Measurements from ENCODE around the gene ADGRL3.
"Not testable (repeated sequence)": the region's sequence is repeated elsewhere in the genome, so short reads cannot be mapped to it uniquely, and the experiment has no call there.

ADGRL3 gene

DNA sequence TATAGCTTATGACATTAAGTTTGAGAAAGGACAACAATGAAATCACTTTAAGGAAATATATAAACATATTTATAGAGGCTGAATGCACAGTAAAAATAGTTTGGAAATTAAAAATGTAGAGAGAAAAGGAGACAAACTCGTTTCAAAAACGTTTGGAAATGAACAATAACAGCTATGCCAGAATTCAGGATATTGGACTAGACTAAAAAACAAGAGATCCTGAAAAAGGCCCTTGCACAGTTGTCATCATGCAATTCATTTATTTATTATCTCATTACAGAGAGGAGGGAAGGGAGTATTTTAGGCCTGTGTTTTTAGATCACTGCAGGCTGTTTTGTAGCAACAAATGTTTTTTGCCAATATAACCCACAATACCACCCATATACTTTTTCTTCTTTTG lies 527.2 kb downstream of the ADGRL3 start:
- Histone ChIP-seq H3K27me3 (ENCODE audit: insufficient read depth, low read length) (0 out of 2 replicates have a peak, but pooled peaks cover under 1% of the 10 kb centered on the region), H3K79me2 (ENCODE audit: control insufficient read depth, insufficient read depth, low read length, unreplicated experiment) (no peaks in the 10 kb centered on the region), H3K4me3 (ENCODE audit: low read depth, low read length) (no peak overlapping the region), H3K4me1 (ENCODE audit: control insufficient read depth, insufficient read depth, low read length, unreplicated experiment) (no peaks in the 10 kb centered on the region), H2AFZ (ENCODE audit: low read length, unreplicated experiment) (no peak overlapping the region), H3K36me3 (ENCODE audit: insufficient read depth, low read length) (no peaks in the 10 kb centered on the region), H3K27ac (ENCODE audit: low read depth, low read length) (no peak overlapping the region)

DNA sequence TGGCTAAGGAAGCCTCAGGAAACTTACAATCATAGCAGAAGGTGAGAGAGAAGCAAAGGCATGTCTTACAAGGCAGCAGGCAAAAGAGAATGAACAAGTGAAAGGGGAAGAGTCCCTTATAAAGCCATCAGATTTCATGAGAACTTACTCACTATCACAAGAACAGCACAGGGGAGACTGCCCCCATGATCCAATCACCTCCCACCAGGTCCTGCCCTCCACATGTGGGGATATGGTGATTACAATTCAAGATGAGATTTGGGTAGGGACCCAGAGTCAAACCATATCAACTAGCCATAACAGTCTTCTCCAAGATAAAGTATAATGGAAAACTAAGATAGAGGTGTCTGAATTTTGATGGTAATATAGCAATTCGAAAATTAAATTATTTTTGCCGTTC lies 534.3 kb downstream of the ADGRL3 start:
- Histone ChIP-seq H3K79me2 (ENCODE audit: control insufficient read depth, insufficient read depth, low read length, unreplicated experiment) (no peaks in the 10 kb centered on the region), H2AFZ (ENCODE audit: low read length, unreplicated experiment) (no peak overlapping the region), H3K27me3 (ENCODE audit: insufficient read depth, low read length) (no peaks in the 10 kb centered on the region), H3K4me3 (ENCODE audit: low read depth, low read length) (no peak overlapping the region), H3K4me1 (ENCODE audit: control insufficient read depth, insufficient read depth, low read length, unreplicated experiment) (no peaks in the 10 kb centered on the region), H3K27ac (ENCODE audit: low read depth, low read length) (no peak overlapping the region), H3K36me3 (ENCODE audit: insufficient read depth, low read length) (no peaks in the 10 kb centered on the region)

DNA sequence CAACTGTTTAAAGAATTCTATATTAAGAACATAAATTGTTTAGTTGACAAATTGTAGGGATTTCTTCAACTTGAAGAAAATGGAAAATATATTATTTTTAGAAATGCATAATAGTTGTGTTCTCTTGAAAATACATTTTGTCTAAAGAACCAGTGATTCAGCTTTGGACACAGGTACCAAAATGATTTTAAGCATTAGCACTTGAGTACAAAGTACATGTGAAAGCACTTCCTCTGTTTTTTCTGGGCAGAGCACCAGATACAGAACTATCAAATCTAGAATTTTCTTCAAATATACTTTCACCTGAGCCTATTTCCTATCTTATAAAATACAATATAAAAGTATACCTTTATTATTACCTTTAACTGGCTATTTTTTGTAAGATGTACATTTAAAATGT lies 539.8 kb downstream of the ADGRL3 start:
- H3K36me3 ChIP-seq (ENCODE audit: insufficient read depth, low read length): no peaks in the 10 kb centered on the region
- H3K27me3 ChIP-seq (ENCODE audit: insufficient read depth, low read length): no peaks in the 10 kb centered on the region
- no peak overlapping the region for H2AFZ ChIP-seq (ENCODE audit: low read length, unreplicated experiment)
- no peak overlapping the region for H3K4me3 ChIP-seq (ENCODE audit: low read depth, low read length)
- H3K27ac ChIP-seq (ENCODE audit: low read depth, low read length): no peak overlapping the region
- H3K4me1 ChIP-seq (ENCODE audit: control insufficient read depth, insufficient read depth, low read length, unreplicated experiment): no peaks in the 10 kb centered on the region
- H3K79me2 ChIP-seq (ENCODE audit: control insufficient read depth, insufficient read depth, low read length, unreplicated experiment): no peaks in the 10 kb centered on the region

DNA sequence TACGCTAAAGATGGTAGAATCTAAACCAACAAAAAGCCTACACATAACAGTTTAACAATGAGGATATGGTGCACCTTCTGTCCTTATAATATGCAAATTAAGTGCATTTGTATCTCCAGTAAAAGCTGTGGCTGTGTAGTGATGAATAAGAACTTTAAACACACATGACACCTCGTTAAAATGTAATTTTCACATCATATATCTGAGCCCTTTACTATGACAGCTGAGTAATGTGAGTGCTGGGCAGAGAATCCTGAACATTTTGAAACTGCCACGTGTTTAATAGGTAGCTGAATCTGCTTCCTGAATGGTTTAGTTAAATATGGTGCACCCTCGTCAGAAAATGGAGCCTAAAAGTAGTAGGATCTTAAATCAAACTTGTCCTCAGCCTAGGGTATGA lies 540.8 kb downstream of the ADGRL3 start:
- no peaks in the 10 kb centered on the region for H3K27me3 ChIP-seq (ENCODE audit: insufficient read depth, low read length)
- no peak overlapping the region for H3K27ac ChIP-seq (ENCODE audit: low read depth, low read length)
- no peaks in the 10 kb centered on the region for H3K4me1 ChIP-seq (ENCODE audit: control insufficient read depth, insufficient read depth, low read length, unreplicated experiment)
- H3K36me3 ChIP-seq (ENCODE audit: insufficient read depth, low read length): no peaks in the 10 kb centered on the region
- no peak overlapping the region for H2AFZ ChIP-seq (ENCODE audit: low read length, unreplicated experiment)
- no peaks in the 10 kb centered on the region for H3K79me2 ChIP-seq (ENCODE audit: control insufficient read depth, insufficient read depth, low read length, unreplicated experiment)
- no peak overlapping the region for H3K4me3 ChIP-seq (ENCODE audit: low read depth, low read length)

DNA sequence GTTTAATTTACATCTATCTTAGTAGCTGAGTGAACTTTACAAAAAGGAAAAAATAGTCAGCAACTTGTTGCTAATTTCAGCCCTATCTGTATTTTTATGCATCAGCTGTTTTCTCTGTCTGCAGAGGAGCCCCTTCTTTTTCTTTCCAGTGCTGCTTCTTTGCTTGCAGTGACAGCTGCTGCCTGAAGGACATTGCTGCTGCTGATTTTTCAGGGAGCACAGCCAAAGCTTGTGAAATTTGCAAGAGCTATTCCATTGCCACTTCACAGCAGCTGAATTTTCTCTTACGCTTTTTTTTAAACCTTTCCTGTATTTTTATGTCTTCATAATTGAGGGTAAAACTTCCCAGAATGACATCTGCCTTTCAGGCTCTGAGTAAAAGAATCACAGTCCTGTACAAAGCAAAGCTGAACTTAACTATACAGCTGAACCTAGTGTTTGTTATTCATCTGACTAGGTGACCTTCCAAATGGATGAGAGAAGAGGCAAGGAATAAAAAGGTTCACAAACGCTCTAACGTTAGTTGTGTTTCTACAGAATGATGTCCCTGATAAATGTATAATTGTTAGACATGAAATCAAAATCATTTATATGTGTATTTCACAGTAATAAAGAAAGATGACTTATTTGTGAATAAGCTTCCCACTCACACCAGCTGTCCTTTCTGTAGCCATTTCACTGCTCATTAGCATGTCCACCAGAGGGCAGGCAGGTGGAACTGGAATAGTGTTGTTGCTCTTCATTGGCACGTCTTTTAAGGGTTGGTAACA lies 541.4 kb downstream of the ADGRL3 start:
- Histone ChIP-seq H3K27ac (ENCODE audit: low read depth, low read length) (no peak overlapping the region), H3K36me3 (ENCODE audit: insufficient read depth, low read length) (no peaks in the 10 kb centered on the region), H3K4me1 (ENCODE audit: control insufficient read depth, insufficient read depth, low read length, unreplicated experiment) (no peaks in the 10 kb centered on the region), H3K4me3 (ENCODE audit: low read depth, low read length) (no peak overlapping the region), H2AFZ (ENCODE audit: low read length, unreplicated experiment) (no peak overlapping the region), H3K79me2 (ENCODE audit: control insufficient read depth, insufficient read depth, low read length, unreplicated experiment) (no peaks in the 10 kb centered on the region), H3K27me3 (ENCODE audit: insufficient read depth, low read length) (no peaks in the 10 kb centered on the region)

DNA sequence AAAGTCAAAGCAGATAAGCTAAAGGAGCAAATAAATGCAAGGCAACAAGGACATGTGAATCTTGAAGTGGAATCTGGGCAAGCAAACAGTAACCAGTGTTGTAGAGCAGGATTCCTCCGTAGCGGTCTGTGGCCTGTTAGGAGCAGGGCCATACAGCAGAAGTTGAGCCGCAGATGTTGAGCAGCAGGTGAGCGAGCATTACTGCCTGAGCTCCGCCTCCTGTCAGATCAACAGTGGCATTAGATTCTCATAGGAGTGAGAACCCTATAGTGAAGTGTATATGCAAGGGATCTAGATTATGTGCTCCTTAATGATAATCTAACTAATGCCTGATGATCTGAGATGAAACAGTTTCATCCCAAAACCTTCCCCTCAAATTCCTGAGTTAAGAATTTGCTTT lies 550.7 kb downstream of the ADGRL3 start:
- H3K4me3 ChIP-seq (ENCODE audit: low read depth, low read length): no peak overlapping the region
- H3K27ac ChIP-seq (ENCODE audit: low read depth, low read length): no peak overlapping the region
- H3K36me3 ChIP-seq (ENCODE audit: insufficient read depth, low read length): no peaks in the 10 kb centered on the region
- no peak overlapping the region for H2AFZ ChIP-seq (ENCODE audit: low read length, unreplicated experiment)
- no peaks in the 10 kb centered on the region for H3K4me1 ChIP-seq (ENCODE audit: control insufficient read depth, insufficient read depth, low read length, unreplicated experiment)
- H3K27me3 ChIP-seq (ENCODE audit: insufficient read depth, low read length): no peaks in the 10 kb centered on the region
- H3K79me2 ChIP-seq (ENCODE audit: control insufficient read depth, insufficient read depth, low read length, unreplicated experiment): no peaks in the 10 kb centered on the region

DNA sequence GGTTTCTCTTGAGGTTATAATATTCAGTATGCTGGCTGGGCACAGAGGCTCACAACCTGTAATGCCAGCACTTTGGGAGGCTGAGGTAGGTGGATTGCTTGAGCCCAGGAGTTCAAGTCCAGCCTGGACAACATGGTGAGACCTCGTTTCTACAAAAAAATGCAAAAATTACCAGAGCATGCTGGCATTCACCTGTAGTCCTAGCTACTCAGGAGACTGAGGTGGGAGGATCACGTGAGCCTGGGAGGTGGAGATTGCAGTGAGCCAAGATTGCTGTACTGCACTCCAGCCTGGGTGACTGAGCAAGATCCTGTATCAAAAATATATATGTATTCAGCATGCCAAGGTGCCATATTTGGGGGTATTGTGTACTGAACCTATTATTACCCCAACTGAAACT lies 552.5 kb downstream of the ADGRL3 start:
- Histone ChIP-seq H3K4me1 (ENCODE audit: control insufficient read depth, insufficient read depth, low read length, unreplicated experiment) (no peaks in the 10 kb centered on the region), H3K27ac (ENCODE audit: low read depth, low read length) (no peak overlapping the region), H3K27me3 (ENCODE audit: insufficient read depth, low read length) (no peaks in the 10 kb centered on the region), H3K36me3 (ENCODE audit: insufficient read depth, low read length) (no peaks in the 10 kb centered on the region), H3K79me2 (ENCODE audit: control insufficient read depth, insufficient read depth, low read length, unreplicated experiment) (no peaks in the 10 kb centered on the region), H2AFZ (ENCODE audit: low read length, unreplicated experiment) (no peak overlapping the region), H3K4me3 (ENCODE audit: low read depth, low read length) (no peak overlapping the region)

DNA sequence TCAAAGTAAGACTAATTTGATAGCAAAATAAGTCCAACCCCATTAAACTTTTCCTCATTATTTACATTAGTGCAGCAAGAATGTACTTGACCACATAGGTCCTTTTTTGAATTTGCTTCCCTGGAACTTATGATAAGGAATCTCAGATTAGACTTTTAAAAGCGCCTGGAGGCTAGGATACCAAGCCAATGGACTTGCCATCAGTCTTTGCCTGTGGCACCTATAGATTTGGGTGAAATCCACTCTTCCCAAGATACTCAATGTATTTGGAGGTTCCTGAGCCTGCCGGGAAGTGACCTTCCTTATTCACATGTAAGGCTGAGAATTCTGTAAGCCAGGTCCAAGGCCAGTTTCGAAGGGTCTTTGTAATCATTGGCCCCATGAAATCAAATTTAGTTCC lies 553.6 kb downstream of the ADGRL3 start:
- H3K4me1 ChIP-seq (ENCODE audit: control insufficient read depth, insufficient read depth, low read length, unreplicated experiment): no peaks in the 10 kb centered on the region
- H3K79me2 ChIP-seq (ENCODE audit: control insufficient read depth, insufficient read depth, low read length, unreplicated experiment): no peaks in the 10 kb centered on the region
- H2AFZ ChIP-seq (ENCODE audit: low read length, unreplicated experiment): no peak overlapping the region
- H3K27me3 ChIP-seq (ENCODE audit: insufficient read depth, low read length): no peaks in the 10 kb centered on the region
- no peaks in the 10 kb centered on the region for H3K36me3 ChIP-seq (ENCODE audit: insufficient read depth, low read length)
- H3K27ac ChIP-seq (ENCODE audit: low read depth, low read length): no peak overlapping the region
- no peak overlapping the region for H3K4me3 ChIP-seq (ENCODE audit: low read depth, low read length)

DNA sequence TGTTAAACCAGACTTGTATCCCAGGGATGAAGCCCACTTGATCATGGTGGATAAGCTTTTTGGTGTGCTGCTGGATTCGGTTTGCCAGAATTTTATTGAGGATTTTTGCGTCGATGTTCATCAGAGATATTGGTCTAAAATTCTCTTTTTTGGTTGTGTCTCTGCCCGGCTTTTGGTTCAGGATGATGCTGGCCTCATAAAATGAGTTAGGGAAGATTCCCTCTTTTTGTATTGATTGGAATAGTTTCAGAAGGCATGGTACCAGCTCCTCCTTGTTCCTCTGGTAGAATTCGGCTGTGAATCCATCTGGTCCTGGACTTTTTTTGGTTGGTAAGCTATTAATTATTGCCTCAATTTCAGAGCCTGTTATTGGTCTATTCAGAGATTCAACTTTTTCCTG lies 556.8 kb downstream of the ADGRL3 start:
- H3K79me2 ChIP-seq (ENCODE audit: control insufficient read depth, insufficient read depth, low read length, unreplicated experiment); H3K36me3 ChIP-seq (ENCODE audit: insufficient read depth, low read length); H3K4me3 ChIP-seq (ENCODE audit: low read depth, low read length); H3K27ac ChIP-seq (ENCODE audit: low read depth, low read length); H3K4me1 ChIP-seq (ENCODE audit: control insufficient read depth, insufficient read depth, low read length, unreplicated experiment); H3K27me3 ChIP-seq (ENCODE audit: insufficient read depth, low read length); H2AFZ ChIP-seq (ENCODE audit: low read length, unreplicated experiment): not testable (repeated sequence)

DNA sequence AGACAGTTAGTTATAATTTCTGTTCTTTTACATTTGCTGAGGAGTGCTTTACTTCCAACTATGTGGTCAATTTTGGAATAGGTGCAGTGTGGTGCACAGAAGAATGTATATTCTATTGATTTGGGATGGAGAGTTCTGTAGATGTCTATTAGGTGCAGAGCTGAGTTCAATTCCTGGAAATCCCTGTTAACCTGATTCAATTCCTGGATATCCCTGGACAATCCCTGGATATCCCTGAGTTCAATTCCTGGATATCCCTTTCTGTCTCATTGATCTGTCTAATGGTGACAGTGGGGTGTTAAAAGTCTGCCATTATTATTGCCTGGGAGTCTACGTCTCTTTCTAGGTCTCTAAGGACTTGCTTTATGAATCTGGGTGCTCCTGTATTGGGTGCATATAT lies 557.9 kb downstream of the ADGRL3 start:
- H3K36me3 ChIP-seq (ENCODE audit: insufficient read depth, low read length): not testable (repeated sequence)

DNA sequence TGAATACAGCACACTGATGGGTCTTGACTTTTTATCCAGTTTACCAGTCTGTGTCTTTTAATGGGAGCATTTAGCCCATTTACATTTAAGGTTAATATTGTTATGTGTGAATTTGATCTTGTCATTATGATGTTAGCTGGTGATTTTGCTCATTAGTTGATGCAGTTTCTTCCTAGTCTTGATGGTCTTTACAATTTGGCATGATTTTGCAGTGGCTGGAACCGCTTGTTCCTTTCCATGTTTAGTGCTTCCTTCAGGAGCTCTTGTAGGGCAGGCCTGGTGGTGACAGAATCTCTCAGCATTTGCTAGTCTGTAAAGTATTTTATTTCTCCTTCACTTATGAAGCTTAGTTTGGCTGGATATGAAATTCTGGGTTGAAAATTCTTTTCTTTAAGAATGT lies 558.5 kb downstream of the ADGRL3 start:
- H2AFZ ChIP-seq (ENCODE audit: low read length, unreplicated experiment); H3K4me1 ChIP-seq (ENCODE audit: control insufficient read depth, insufficient read depth, low read length, unreplicated experiment); H3K36me3 ChIP-seq (ENCODE audit: insufficient read depth, low read length); H3K27me3 ChIP-seq (ENCODE audit: insufficient read depth, low read length); H3K79me2 ChIP-seq (ENCODE audit: control insufficient read depth, insufficient read depth, low read length, unreplicated experiment); H3K27ac ChIP-seq (ENCODE audit: low read depth, low read length); H3K4me3 ChIP-seq (ENCODE audit: low read depth, low read length): not testable (repeated sequence)

More for the DNA sequence above, 557.9 kb downstream of the ADGRL3 start:
- not testable (repeated sequence) for H3K4me3 ChIP-seq (ENCODE audit: low read depth, low read length); H2AFZ ChIP-seq (ENCODE audit: low read length, unreplicated experiment); H3K27ac ChIP-seq (ENCODE audit: low read depth, low read length); H3K79me2 ChIP-seq (ENCODE audit: control insufficient read depth, insufficient read depth, low read length, unreplicated experiment); H3K27me3 ChIP-seq (ENCODE audit: insufficient read depth, low read length); H3K4me1 ChIP-seq (ENCODE audit: control insufficient read depth, insufficient read depth, low read length, unreplicated experiment)

All from ACC112 (cell line).